Esophagus squamous epithelium (tissue), 4 donors: ENCODE measurements around the gene PXYLP1.

Experiments
- POLR2A ChIP-seq, 4 donors: fragments of 450-650 bp; IDR thresholded peaks; one replicate each; pipeline ENCODE4 v1.6.1; 2017; ENCODE audit warnings: antibody characterized with exemption in 4 of 4, mild to moderate bottlenecking in 4 of 4, moderate library complexity in 3 of 4
- TF ChIP-seq, protein P1 (sequence below), 6 experiments: fragments of 450-650 bp in 4 of 6; fragments of 200-600 bp in 2 of 6; sonication (generic) in 2 of 6; IDR thresholded peaks; one replicate each; pipeline ENCODE4 v1.5.1; 2016 to 2019; ENCODE audit warnings: antibody characterized with exemption in 6 of 6, mild to moderate bottlenecking in 4 of 6, moderate library complexity in 4 of 6

DNA sequence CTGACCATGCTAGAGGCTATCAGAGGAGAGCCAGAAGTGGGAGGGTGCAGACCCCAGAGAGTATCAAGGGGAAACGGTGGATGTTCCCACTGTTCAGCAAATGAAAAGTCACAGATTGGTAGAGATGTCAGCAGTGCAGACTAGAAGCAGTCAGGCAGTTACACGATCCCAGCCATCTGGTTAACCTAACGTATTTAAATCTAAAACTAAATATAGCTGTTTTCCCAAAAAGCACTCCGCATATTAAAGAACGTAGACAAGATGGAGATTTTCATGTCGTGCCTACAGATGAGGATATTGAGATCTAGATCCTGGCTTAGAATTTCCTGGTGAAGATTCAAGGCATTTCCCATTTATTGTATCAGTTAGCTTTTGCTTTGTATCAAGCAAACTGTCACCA is 25.2 kb downstream of the PXYLP1 start:
- TF ChIP-seq, protein P1, sequence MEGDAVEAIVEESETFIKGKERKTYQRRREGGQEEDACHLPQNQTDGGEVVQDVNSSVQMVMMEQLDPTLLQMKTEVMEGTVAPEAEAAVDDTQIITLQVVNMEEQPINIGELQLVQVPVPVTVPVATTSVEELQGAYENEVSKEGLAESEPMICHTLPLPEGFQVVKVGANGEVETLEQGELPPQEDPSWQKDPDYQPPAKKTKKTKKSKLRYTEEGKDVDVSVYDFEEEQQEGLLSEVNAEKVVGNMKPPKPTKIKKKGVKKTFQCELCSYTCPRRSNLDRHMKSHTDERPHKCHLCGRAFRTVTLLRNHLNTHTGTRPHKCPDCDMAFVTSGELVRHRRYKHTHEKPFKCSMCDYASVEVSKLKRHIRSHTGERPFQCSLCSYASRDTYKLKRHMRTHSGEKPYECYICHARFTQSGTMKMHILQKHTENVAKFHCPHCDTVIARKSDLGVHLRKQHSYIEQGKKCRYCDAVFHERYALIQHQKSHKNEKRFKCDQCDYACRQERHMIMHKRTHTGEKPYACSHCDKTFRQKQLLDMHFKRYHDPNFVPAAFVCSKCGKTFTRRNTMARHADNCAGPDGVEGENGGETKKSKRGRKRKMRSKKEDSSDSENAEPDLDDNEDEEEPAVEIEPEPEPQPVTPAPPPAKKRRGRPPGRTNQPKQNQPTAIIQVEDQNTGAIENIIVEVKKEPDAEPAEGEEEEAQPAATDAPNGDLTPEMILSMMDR (IDR thresholded peaks at IDR 0.05): no peak
- TF ChIP-seq POLR2A (IDR thresholded peaks at IDR 0.05): no peak
